CD4-positive, CD25-positive, alpha-beta regulatory T cell (primary cell): ENCODE measurements around the gene DDTL. TPM values are rescaled to one million over a fixed set of nuclear protein-coding genes. Genes with fewer than 3 reads are reported as not detected.
"Not testable (repeated sequence)": the region's sequence is repeated elsewhere in the genome, so short reads cannot be mapped to it uniquely, and the experiment has no call there.

Experiments
- ATAC-seq, 2 donors: fragments of 150-1000 bp; cut with Tn5 transposase; one replicate each; pipeline ENCODE4 v1.10.0; 2021; ENCODE audit warnings: low read depth in 2 of 2, moderate number of reproducible peaks in 2 of 2, moderate library complexity in 1 of 2
- DNase-seq, 3 donors: peaks; one replicate each; pipeline versions ENCODE4 v3.0.0 to v3.0.0-alpha.2; 2012 to 2022; ENCODE audit warnings: mixed read lengths in 1 of 3
- H3K27ac ChIP-seq: one replicate; pipeline ENCODE4 v1.7.0; 2013; ENCODE audit warnings: mild to moderate bottlenecking, low read length; ENCODE audit not compliant: insufficient read depth, poor library complexity, severe bottlenecking
- H3K27me3 ChIP-seq: one replicate; pipeline ENCODE4 v1.7.0; 2013; ENCODE audit warnings: low read length; ENCODE audit not compliant: control insufficient read depth, insufficient read depth
- H3K36me3 ChIP-seq: one replicate; pipeline ENCODE4 v1.7.0; 2013; ENCODE audit warnings: mild to moderate bottlenecking, low read length, moderate library complexity; ENCODE audit not compliant: control insufficient read depth, insufficient read depth
- H3K4me1 ChIP-seq: 2 replicates; pipeline ENCODE4 v1.7.0; 2013; ENCODE audit warnings: mild to moderate bottlenecking, low read length; ENCODE audit not compliant: insufficient read depth, control insufficient read depth, poor library complexity, severe bottlenecking
- H3K4me3 ChIP-seq: one replicate; pipeline ENCODE4 v1.7.0; 2013; ENCODE audit warnings: low read depth, mild to moderate bottlenecking, low read length, moderate library complexity
- H3K9me3 ChIP-seq, 2 experiments: 1 replicate in 1 of 2; 2 replicates in 1 of 2; pipeline ENCODE4 v1.7.0; 2013; ENCODE audit warnings: low read length in 2 of 2, mild to moderate bottlenecking in 1 of 2, moderate library complexity in 1 of 2; ENCODE audit not compliant: control insufficient read depth in 2 of 2
- H3K27ac Mint-ChIP-seq, 3 donors: one replicate each; pipeline ENCODE4 v1.8.0; 2020 to 2022; ENCODE audit warnings: mild to moderate bottlenecking in 3 of 3, mixed read lengths in 3 of 3, moderate library complexity in 2 of 3
- H3K27me3 Mint-ChIP-seq: one replicate; pipeline ENCODE4 v1.8.0; 2022; ENCODE audit warnings: mild to moderate bottlenecking, mixed read lengths
- H3K36me3 Mint-ChIP-seq: one replicate; pipeline ENCODE4 v1.8.0; 2020; ENCODE audit warnings: mixed read lengths
- H3K4me1 Mint-ChIP-seq, 4 donors: one replicate each; pipeline ENCODE4 v1.8.0; 2020 to 2022; ENCODE audit warnings: mixed read lengths in 4 of 4, mild to moderate bottlenecking in 1 of 4
- H3K4me3 Mint-ChIP-seq, 4 donors: one replicate each; pipeline ENCODE4 v1.8.0; 2020 to 2022; ENCODE audit warnings: mild to moderate bottlenecking in 4 of 4, mixed read lengths in 4 of 4, moderate library complexity in 3 of 4
- H3K9me3 Mint-ChIP-seq, 7 donors: one replicate each; pipeline ENCODE4 v1.8.0; 2020 to 2022; ENCODE audit warnings: mixed read lengths in 7 of 7, mild to moderate bottlenecking in 3 of 7, moderate library complexity in 2 of 7
- polyA plus RNA-seq, 4 donors: library from polyadenylated mRNA; unstranded; fragments of 300-500 nt; fragmentation: Illumina TruSeq; gene quantifications; one replicate each; pipeline ENCODE4 v1.2.3, GENCODE V29; 2021
- total RNA-seq: library from RNA; stranded (reverse); gene quantifications from one replicate; pipeline ENCODE4 v1.2.3, GENCODE V29; 2022

Gene DDTL
- total and polyA plus RNA-seq, 5 donors from 2014 or later = 1.2 to 4.4 (median 2.9) TPM

DNA sequence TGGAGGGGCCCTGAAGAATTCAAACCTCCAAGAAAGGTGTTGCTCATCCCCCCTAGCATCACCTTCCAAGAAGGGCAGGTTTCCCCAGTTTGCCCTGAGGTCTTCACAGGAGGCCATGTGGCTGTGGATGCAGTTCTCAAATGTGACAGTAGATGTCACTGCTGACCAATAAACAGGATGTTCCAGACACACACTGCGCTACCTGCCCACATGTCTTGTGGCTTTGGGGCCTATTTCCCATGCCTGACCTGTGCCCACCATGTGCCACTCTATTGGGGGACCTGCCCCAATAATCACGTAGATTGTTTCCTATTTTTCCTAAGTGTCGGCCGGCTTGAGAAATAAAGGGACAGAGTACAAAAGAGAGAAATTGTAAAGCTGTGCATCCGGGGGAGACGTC lies 17.7 kb downstream of the DDTL start:
- peak; percentile 60 to 91 for ATAC-seq
- Histone ChIP-seq H3K27me3 (no peaks in the 10 kb centered on the region), H3K9me3 (no peaks in the 10 kb centered on the region), H3K27ac (no peak overlapping the region), H3K4me3 (no peak overlapping the region), H3K36me3 (no peaks in the 10 kb centered on the region), H3K4me1 (no peaks in the 10 kb centered on the region)
- H3K4me1 Mint-ChIP-seq = no peaks in the 10 kb centered on the region
- no peaks in the 10 kb centered on the region for H3K36me3 Mint-ChIP-seq
- H3K4me3 Mint-ChIP-seq = peak overlapping the region in 1 of 4 donors; percentile 69
- peak in 2 of 3 donors; percentile 57 to 75 for DNase-seq
- no peaks in the 10 kb centered on the region for H3K9me3 Mint-ChIP-seq
- no peaks in the 10 kb centered on the region for H3K27me3 Mint-ChIP-seq
- H3K27ac Mint-ChIP-seq = no peak overlapping the region

DNA sequence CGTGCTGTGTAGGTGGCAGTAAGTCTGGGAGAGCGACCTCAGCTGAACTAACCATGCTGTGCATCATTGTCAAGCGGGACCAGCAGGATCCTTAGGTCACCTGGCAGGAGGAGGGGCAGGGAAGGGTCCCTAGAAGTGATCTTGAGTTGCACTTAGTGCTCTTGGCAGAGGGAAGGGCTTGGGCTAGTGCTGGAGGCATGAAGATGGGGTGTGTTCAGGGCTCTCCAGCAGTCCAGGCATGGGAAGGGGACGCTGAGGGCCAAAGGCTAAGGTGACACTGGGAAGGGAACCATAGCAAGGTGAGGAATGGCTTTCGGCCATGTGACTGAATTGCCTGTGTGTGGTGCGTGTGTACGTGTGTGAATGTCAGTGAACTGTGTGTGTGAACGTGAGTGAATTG lies 19.4 kb downstream of the DDTL start:
- H3K4me3 ChIP-seq, H3K36me3 ChIP-seq, H3K4me1 ChIP-seq, H3K9me3 Mint-ChIP-seq, H3K27me3 Mint-ChIP-seq, H3K4me3 Mint-ChIP-seq, H3K4me1 Mint-ChIP-seq, H3K9me3 ChIP-seq, H3K27ac Mint-ChIP-seq, H3K27ac ChIP-seq, DNase-seq, ATAC-seq, H3K27me3 ChIP-seq, H3K36me3 Mint-ChIP-seq: not testable (repeated sequence)

DNA sequence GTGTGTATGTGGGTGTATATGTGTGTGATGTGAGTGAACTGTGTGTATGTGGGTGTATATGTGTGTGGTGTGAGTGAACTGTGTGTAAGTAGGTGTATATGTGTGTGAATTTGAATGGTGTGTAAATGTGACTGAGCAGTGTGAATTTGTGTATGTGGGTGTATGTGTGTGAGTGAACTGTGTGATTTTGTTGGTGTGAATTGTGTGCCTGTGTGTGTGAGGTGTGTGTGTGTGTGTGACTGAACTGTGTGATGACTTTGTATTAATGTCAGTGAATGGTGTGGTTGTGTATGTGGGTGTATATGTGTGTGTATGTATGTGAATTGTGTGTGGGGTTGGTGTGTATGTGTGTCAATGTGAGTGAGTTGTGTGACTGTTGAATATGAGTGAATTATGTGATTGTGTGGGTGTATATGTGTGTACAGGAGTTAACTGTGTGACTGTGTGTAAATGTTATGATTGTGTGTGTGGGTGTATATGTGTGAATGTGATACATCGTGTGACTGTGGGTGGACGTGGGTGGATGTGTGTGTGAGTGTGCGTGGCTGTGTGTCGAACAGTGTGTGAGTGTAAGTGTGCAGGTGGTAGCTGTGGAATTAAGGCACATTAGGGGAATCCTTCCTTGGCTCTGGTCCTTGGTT lies 20.0 kb downstream of the DDTL start:
- not testable (repeated sequence) for H3K9me3 Mint-ChIP-seq, H3K4me1 ChIP-seq, H3K27me3 Mint-ChIP-seq, H3K4me3 ChIP-seq, H3K9me3 ChIP-seq, H3K36me3 ChIP-seq, H3K27me3 ChIP-seq, H3K36me3 Mint-ChIP-seq, H3K27ac ChIP-seq, DNase-seq, ATAC-seq, H3K4me3 Mint-ChIP-seq, H3K4me1 Mint-ChIP-seq
- H3K27ac Mint-ChIP-seq = peak overlapping the region in 1 of 3 donors; percentile 16

DNA sequence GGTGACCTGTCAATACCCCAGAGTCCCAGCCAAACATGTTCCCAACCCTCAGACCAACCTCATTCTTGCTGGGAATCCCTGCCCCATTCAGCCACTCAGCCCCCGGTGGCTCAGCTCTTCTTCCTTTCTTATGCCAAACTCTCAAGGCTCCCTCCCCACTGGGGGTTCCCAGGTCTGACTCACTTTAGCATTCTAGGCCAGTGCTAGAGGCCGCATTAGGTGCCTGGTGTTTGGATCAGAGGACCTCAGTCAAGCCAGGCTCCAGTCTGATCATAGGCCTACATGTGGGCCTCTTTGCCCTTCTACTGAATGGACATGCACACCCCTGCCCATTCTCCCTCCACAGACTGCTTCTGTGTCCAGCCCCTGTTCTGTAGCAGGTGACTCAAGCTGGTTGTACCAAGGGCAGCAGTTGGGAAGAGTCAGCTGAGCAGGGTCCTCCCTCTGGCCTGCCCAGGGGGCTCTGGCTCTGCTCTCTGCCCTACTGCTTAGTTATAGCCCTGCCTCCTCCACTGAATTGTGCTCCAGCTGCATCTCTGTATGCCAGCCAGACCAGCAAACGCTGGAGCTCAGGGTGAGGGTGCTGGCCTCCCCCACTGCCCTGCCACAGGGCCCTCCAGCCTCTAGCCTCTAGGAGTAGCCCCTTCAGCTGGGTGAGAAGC lies 23.0 kb downstream of the DDTL start:
- H3K36me3 Mint-ChIP-seq, H3K4me3 Mint-ChIP-seq, H3K4me3 ChIP-seq, H3K27ac Mint-ChIP-seq, H3K27me3 Mint-ChIP-seq, H3K4me1 Mint-ChIP-seq, H3K9me3 ChIP-seq, ATAC-seq, H3K36me3 ChIP-seq, H3K27me3 ChIP-seq, H3K4me1 ChIP-seq, H3K27ac ChIP-seq, DNase-seq, H3K9me3 Mint-ChIP-seq: not testable (repeated sequence)

DNA sequence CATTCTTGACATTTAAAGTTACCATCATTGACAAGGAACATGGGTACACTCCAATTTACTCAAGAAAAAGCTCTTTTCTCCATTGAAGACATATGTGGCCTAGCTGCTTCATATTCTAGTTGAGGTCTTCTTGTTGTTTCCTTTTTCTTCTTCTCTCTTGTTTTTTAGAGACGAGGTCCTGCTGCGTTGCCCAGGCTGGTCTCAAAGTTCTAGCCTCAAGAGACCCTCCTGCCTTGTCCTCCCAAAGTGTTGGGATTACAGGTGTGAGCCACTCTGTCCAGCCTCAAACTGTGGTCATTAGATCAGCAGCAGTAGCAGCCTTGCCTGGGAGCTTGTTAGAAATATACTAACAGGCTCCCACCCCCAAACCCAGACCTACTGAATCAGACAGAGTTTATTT lies 26.4 kb downstream of the DDTL start:
- DNase-seq, H3K36me3 ChIP-seq, H3K9me3 ChIP-seq, H3K27ac ChIP-seq, H3K27me3 Mint-ChIP-seq, H3K4me3 Mint-ChIP-seq, H3K4me1 Mint-ChIP-seq, H3K4me3 ChIP-seq, H3K9me3 Mint-ChIP-seq, H3K36me3 Mint-ChIP-seq, ATAC-seq, H3K4me1 ChIP-seq, H3K27me3 ChIP-seq: not testable (repeated sequence)
- peak overlapping the region in 1 of 3 donors; percentile 33 for H3K27ac Mint-ChIP-seq

DNA sequence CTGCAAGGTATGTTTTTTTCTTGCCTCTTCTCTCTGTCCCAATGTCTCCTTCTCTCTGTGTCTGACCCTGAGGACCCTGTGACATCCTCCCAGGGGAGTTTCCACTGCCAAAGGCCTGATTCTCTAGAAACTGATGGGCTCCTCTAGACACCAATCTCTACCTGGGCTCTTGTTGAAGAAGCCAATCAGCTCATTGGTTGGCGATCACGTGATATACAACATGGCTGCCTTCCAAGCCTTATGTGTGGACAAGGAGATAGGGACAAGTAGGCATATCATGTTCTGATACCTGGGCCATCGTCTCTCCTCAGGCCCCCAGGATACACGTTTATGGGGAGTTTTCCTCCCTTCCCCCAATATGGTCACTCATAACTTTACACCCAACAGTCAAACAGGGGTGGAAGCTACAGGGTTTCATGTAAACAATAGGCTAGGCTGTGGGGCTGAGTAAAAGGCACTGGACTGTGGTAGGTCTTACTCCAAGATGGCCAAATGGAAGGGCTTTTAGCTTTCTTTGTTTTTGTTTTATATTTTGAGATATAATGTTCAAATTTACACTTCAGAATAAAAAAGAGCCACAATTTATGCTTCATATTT lies 27.0 kb downstream of the DDTL start:
- H3K4me1 Mint-ChIP-seq, ATAC-seq: not testable (repeated sequence)
- peak overlapping the region in 1 of 3 donors; percentile 31 for H3K27ac Mint-ChIP-seq

DNA sequence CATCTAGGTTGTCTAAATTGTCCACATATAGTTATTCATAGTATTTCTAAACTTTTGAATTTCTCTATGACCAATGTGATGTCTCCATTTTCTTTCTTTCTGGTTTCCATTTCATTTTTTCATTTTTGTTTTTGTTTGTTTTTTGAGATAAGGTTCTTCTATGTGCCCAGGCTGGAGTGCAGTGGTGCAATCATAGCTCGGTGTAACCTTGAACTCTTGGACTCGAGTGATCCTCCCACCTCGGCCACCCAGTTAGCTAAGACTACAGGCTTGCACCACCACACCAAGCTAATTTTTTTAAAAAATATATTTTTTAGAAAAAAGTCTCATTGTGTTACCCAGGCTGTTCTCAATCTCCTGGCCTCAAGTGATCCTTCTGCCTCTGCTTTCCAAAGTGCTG lies 30.4 kb downstream of the DDTL start:
- H3K4me3 Mint-ChIP-seq = no peak overlapping the region
- H3K27ac ChIP-seq = no peak overlapping the region
- no peak for DNase-seq
- peaks cover 9% of the 10 kb centered on the region for H3K27me3 Mint-ChIP-seq
- H3K9me3 ChIP-seq = no peaks in the 10 kb centered on the region
- no peaks in the 10 kb centered on the region for H3K27me3 ChIP-seq
- H3K9me3 Mint-ChIP-seq = no peaks in the 10 kb centered on the region
- no peak overlapping the region for H3K4me3 ChIP-seq
- H3K4me1 Mint-ChIP-seq = peaks cover 0 to 7% (median 5%) of the 10 kb centered on the region in 4 donors
- H3K27ac Mint-ChIP-seq = no peak overlapping the region
- ATAC-seq = no peak
- no peaks in the 10 kb centered on the region for H3K36me3 Mint-ChIP-seq
- H3K36me3 ChIP-seq = no peaks in the 10 kb centered on the region
- H3K4me1 ChIP-seq = no peaks in the 10 kb centered on the region

More for the DNA sequence above, 27.0 kb downstream of the DDTL start:
- H3K36me3 Mint-ChIP-seq, H3K9me3 ChIP-seq, H3K27ac ChIP-seq, H3K27me3 Mint-ChIP-seq, H3K27me3 ChIP-seq, H3K4me3 ChIP-seq, H3K4me3 Mint-ChIP-seq, H3K9me3 Mint-ChIP-seq, DNase-seq, H3K36me3 ChIP-seq, H3K4me1 ChIP-seq: not testable (repeated sequence)

DNA sequence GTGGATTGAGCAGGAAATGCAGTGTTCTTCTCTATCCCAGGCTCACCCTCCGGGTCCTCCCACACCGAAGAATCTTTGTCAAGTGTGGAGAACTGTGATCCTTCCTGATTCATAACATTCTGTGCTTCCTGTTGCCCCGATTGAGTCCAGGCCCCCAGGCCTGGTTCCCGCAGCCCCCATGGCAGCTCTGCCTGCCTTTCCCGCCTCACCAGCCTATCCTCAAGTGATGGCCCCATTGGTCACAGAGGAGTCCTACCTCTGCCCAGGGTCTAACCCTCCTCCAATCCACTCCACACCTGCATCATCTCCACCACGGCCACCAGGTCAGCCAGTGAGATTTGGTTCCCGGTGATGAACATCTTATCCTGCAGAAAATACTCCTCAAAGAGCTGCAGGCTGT lies 33.1 kb downstream of the DDTL start:
- H3K9me3 Mint-ChIP-seq, H3K27ac Mint-ChIP-seq, H3K4me3 Mint-ChIP-seq, H3K36me3 ChIP-seq, H3K27me3 Mint-ChIP-seq, H3K4me1 ChIP-seq, DNase-seq, H3K9me3 ChIP-seq, H3K4me3 ChIP-seq, ATAC-seq, H3K4me1 Mint-ChIP-seq, H3K36me3 Mint-ChIP-seq, H3K27me3 ChIP-seq, H3K27ac ChIP-seq: not testable (repeated sequence)
